PC-9 (cell line): ENCODE results near the gene ABHD17A.

Experiments
- EZH2 ChIP-seq: fragments of 200-600 bp; sonication (generic); IDR thresholded peaks from 2 replicates; pipeline ENCODE4 v1.8.0; 2017; ENCODE audit warnings: antibody characterized with exemption, low read depth
- TF ChIP-seq, protein P1 (sequence below): fragments of 200-600 bp; sonication (generic); conservative IDR thresholded peaks from 2 replicates; pipeline ENCODE4 v1.6.1; 2017; ENCODE audit warnings: mixed run types, antibody characterized with exemption, mild to moderate bottlenecking, moderate library complexity

DNA sequence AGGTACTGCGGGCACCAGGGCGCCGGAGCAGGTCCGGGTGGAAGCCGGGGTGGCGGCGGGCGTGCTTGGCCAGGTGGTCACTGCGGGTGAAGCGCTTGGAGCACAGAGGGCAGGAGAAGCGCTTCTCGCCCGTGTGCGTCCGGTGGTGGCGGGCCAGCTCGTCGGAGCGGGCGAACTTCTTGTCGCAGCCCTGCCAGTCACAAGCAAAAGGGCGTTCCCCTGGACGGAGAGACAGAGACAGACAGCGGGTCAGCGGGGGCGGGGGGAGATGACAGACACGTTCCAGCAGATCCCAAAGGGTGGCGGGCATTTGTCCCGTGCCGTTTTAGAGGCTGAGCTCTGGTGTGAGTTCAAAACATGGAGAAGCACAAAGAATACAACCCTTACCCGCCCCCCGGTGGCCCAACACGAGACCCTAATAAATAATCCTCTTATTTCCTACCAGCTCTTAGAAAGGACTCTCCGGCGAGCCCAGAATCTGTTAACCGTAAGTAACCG lies 30.7 kb downstream of the ABHD17A start:
- TF ChIP-seq, protein P1, sequence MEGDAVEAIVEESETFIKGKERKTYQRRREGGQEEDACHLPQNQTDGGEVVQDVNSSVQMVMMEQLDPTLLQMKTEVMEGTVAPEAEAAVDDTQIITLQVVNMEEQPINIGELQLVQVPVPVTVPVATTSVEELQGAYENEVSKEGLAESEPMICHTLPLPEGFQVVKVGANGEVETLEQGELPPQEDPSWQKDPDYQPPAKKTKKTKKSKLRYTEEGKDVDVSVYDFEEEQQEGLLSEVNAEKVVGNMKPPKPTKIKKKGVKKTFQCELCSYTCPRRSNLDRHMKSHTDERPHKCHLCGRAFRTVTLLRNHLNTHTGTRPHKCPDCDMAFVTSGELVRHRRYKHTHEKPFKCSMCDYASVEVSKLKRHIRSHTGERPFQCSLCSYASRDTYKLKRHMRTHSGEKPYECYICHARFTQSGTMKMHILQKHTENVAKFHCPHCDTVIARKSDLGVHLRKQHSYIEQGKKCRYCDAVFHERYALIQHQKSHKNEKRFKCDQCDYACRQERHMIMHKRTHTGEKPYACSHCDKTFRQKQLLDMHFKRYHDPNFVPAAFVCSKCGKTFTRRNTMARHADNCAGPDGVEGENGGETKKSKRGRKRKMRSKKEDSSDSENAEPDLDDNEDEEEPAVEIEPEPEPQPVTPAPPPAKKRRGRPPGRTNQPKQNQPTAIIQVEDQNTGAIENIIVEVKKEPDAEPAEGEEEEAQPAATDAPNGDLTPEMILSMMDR = no peak
- TF ChIP-seq EZH2 = no peak
